Spleen (tissue), 11 donors: ENCODE results near the gene VWA3B. TPM values are rescaled to one million over a fixed set of nuclear protein-coding genes. Genes with fewer than 3 reads are reported as not detected.

ENCODE experiments used
- DNase-seq: peaks from one replicate; pipeline ENCODE4 v3.0.0-alpha.2; 2020
- H3K27ac ChIP-seq, 8 donors: fragments of 200-600 bp; sonication (generic) in 7 of 8; 1 replicate in 4 of 8; 2 replicates in 4 of 8; pipeline versions ENCODE4 v1.5.0 to v1.8.0; 2016 to 2021; ENCODE audit warnings: inconsistent platforms in 4 of 8, mild to moderate bottlenecking in 4 of 8, moderate library complexity in 1 of 8
- H3K27me3 ChIP-seq, 7 donors: fragments of 200-600 bp; sonication (generic) in 6 of 7; replicated peaks in 1 of 7; 1 replicate in 4 of 7; 2 replicates in 3 of 7; pipeline versions ENCODE4 v1.5.0 to v1.8.0; 2016 to 2021; ENCODE audit warnings: inconsistent platforms in 3 of 7, mild to moderate bottlenecking in 1 of 7
- H3K36me3 ChIP-seq, 6 donors: fragments of 200-600 bp; sonication (generic) in 5 of 6; 1 replicate in 4 of 6; 2 replicates in 2 of 6; pipeline versions ENCODE4 v1.5.0 to v1.8.0; 2016 to 2021; ENCODE audit warnings: inconsistent platforms in 2 of 6
- H3K4me1 ChIP-seq, 6 donors: fragments of 200-600 bp; sonication (generic) in 5 of 6; 1 replicate in 3 of 6; 2 replicates in 3 of 6; pipeline versions ENCODE4 v1.5.0 to v1.8.0; 2016 to 2021; ENCODE audit warnings: inconsistent platforms in 3 of 6
- H3K4me3 ChIP-seq, 8 donors: fragments of 200-600 bp; sonication (generic) in 7 of 8; 1 replicate in 4 of 8; 2 replicates in 4 of 8; pipeline versions ENCODE4 v1.5.0 to v1.8.0; 2016 to 2021; ENCODE audit warnings: inconsistent platforms in 4 of 8, mild to moderate bottlenecking in 4 of 8, moderate library complexity in 2 of 8
- H3K9me3 ChIP-seq, 8 donors: fragments of 200-600 bp; sonication (generic) in 7 of 8; 1 replicate in 4 of 8; 2 replicates in 4 of 8; pipeline versions ENCODE4 v1.5.0 to v1.8.0; 2016 to 2021; ENCODE audit warnings: inconsistent platforms in 4 of 8
- POLR2A ChIP-seq, 3 donors: fragments of 450-650 bp; IDR thresholded peaks; one replicate each; pipeline ENCODE4 v1.5.1; 2017; ENCODE audit warnings: antibody characterized with exemption in 3 of 3, mild to moderate bottlenecking in 1 of 3
- POLR2AphosphoS5 ChIP-seq, 3 donors: sonication (generic); formaldehyde crosslinking; IDR thresholded peaks; one replicate each; pipeline ENCODE4 v1.5.1; 2017; ENCODE audit warnings: antibody characterized with exemption in 3 of 3
- WGBS, 5 donors: extraction: QIAGEN DNeasy Blood & Tissue Kit in 3 of 5; methylation state at CpG; one replicate each; pipeline versions ENCODE4 v1.1.5 to v1.1.7; 2013 to 2018; 5-methylcytosine and 5-hydroxymethylcytosine counted together
- intact Hi-C: fragments of 100-400 bp; cut with DNase I; formaldehyde crosslinking; loops from one replicate; pipeline ENCODE4 v1.15.0; 2023; ENCODE audit warnings: low total_unique reads
- polyA plus RNA-seq, 3 donors: library from polyadenylated mRNA; stranded (reverse); fragments of 200-250 nt; gene quantifications; one replicate each; pipeline ENCODE4 v1.2.1, GENCODE V29; 2013
- total RNA-seq, 7 donors: library from RNA; depleted of rRNA in 3 of 7; stranded (reverse); fragments of >200 nt in 3 of 7; fragmentation: NEBNext Ultra II Directional in 4 of 7; extraction: Animal tissue kit (Norgen Biotek cat#: 25700) in 4 of 7; gene quantifications; one replicate each; pipeline versions ENCODE4 v1.1.0 to v1.2.1, GENCODE V29; 2016 to 2021
- TF ChIP-seq, protein P1 (sequence below), 11 experiments: fragments of 200-600 bp in 7 of 11; fragments of 450-650 bp in 4 of 11; sonication (generic) in 4 of 11; IDR thresholded peaks in 8 of 11; conservative IDR thresholded peaks in 3 of 11; 1 replicate in 7 of 11; 2 replicates in 4 of 11; pipeline versions ENCODE4 v1.4.0 to v1.8.0; 2016 to 2021; ENCODE audit warnings: antibody characterized with exemption in 11 of 11, inconsistent platforms in 4 of 11, mild to moderate bottlenecking in 1 of 11
- donor health status: healthy with polysubstance abuse.
- donor health status: DM: no; HTN: no; CAD: no; lungs with moderate emphysema.
- donor health status: DM: no; HTN: no; CAD: no.
- donor health status: Bipolar disorder and iron deficiency.
- donor health status: healthy.
- donor health status: DM: no; HTN: no; CAD: no.
- donor health status: DM: yes; HTN: yes; CAD: no.

Gene VWA3B
- total and polyA plus RNA-seq, 10 donors, result 0.02 to 0.13 TPM; not detected in 8

DNA sequence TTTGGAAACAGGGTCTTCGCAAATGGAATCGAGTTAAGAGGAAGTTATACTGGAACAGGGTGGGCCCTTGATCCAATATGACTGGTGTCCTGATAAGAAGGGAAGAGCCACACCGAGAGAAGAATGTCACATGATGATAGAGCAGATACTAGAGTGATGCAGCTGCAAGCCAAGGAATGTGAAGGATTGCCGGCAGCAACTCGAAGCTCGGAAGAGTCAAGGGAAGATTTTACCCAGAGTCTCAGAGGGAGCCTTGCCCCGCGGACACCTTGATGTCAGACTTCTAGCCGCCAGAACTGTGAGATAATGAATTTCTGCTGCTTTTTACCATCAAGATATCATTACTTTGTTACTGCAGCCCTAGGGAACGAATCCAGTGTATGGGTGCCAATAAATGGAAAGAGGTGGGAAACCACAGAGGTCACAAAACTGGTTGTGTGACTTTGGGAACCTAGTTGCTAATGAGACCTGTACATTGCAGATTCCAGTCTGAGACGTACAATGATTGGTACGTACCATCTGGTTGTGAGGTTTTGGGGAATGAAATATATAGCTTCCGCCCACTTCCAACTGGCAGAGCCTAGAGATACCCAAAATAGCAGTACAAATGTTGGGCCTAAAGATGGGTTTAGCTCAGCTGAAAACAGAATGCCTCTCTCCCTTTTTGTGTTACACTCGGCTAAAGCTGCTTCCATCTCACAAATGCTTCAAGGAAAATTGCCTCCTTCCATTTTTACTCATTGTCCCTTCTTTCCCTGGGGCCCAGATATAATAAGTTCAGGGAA is 28.6 kb upstream of the VWA3B start:
- no peak for TF ChIP-seq POLR2AphosphoS5 (IDR thresholded peaks at IDR 0.05)
- TF ChIP-seq POLR2A (IDR thresholded peaks at IDR 0.05), result no peak
- TF ChIP-seq, protein P1, sequence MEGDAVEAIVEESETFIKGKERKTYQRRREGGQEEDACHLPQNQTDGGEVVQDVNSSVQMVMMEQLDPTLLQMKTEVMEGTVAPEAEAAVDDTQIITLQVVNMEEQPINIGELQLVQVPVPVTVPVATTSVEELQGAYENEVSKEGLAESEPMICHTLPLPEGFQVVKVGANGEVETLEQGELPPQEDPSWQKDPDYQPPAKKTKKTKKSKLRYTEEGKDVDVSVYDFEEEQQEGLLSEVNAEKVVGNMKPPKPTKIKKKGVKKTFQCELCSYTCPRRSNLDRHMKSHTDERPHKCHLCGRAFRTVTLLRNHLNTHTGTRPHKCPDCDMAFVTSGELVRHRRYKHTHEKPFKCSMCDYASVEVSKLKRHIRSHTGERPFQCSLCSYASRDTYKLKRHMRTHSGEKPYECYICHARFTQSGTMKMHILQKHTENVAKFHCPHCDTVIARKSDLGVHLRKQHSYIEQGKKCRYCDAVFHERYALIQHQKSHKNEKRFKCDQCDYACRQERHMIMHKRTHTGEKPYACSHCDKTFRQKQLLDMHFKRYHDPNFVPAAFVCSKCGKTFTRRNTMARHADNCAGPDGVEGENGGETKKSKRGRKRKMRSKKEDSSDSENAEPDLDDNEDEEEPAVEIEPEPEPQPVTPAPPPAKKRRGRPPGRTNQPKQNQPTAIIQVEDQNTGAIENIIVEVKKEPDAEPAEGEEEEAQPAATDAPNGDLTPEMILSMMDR (IDR thresholded peaks at IDR 0.05 in 8 of 11, conservative IDR thresholded peaks at IDR 0.05 in 3 of 11), result no peak
- intact Hi-C loops, result no loop called here
- no peaks in the 10 kb centered on the region for H3K36me3 ChIP-seq
- WGBS, 5 donors, result 92 to 96% (median 93%) methylated on average over 14 of the region's 14 CpGs
- no peaks in the 10 kb centered on the region for H3K27me3 ChIP-seq
- no peak for DNase-seq
- no peak overlapping the region for H3K27ac ChIP-seq
- no peaks in the 10 kb centered on the region for H3K4me1 ChIP-seq
- H3K4me3 ChIP-seq, result no peak overlapping the region
- H3K9me3 ChIP-seq, result no peaks in the 10 kb centered on the region

DNA sequence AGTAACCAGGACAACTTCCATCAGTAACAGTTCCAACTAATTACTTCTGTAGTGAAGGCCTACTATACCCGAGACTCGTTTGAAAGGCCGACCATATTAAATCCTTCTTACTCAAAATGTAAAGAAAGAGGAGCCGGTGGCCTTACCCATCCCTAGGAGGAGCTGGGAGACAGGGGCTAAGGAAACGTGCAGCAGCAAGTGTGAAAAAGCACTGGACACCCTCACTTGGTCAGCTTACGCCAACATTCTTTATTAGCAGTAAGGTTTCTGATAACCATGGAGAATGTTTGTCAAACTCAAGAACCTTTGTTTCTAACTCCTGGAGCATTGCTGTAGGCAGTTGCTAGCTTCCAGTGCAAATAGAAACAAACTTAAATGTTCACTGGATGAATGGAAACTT is 26.7 kb upstream of the VWA3B start:
- DNase-seq, result no peak
- Histone ChIP-seq H3K27ac (no peak overlapping the region), H3K27me3 (no peaks in the 10 kb centered on the region), H3K4me1 (no peaks in the 10 kb centered on the region), H3K4me3 (no peak overlapping the region), H3K36me3 (no peaks in the 10 kb centered on the region), H3K9me3 (no peaks in the 10 kb centered on the region)
- 90 to 97% (median 95%) methylated on average over 6 of the region's 6 CpGs for WGBS, 5 donors
- no peak for TF ChIP-seq POLR2AphosphoS5 (IDR thresholded peaks at IDR 0.05)
- no peak for TF ChIP-seq POLR2A (IDR thresholded peaks at IDR 0.05)
- TF ChIP-seq, protein P1 (IDR thresholded peaks at IDR 0.05 in 8 of 11, conservative IDR thresholded peaks at IDR 0.05 in 3 of 11), result no peak
- intact Hi-C loops, result no loop called here

DNA sequence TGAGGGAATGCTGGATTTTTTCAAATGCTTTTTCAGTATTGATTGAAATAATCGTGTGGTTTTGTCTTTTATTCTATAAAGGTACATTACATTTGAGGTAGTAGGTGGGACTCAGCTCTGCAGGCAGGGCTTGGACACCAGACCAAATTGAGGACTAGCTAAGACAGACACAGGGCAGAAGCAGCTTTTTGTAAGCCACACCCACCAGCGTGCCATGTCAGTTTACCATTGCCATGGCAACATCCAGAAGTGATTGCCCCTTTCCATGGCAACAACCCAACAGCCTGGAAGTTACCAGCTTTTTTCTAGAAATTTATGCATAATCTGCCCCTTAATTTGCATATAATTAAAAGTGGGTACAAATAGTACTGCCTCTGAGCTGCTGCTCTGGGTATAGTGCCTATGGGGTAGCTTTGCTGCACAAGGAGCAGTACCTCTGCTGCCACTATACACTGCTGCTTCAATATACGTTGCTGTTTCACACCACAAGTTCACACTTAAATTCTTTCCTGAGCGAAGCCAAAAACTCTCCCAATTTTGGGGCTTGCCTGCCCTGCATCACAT is 23.6 kb upstream of the VWA3B start:
- no peak for DNase-seq
- Histone ChIP-seq H3K4me3 (no peak overlapping the region), H3K9me3 (no peaks in the 10 kb centered on the region), H3K36me3 (no peaks in the 10 kb centered on the region), H3K4me1 (no peaks in the 10 kb centered on the region), H3K27me3 (no peaks in the 10 kb centered on the region), H3K27ac (no peak overlapping the region)
- TF ChIP-seq POLR2A (IDR thresholded peaks at IDR 0.05) (no peak), POLR2AphosphoS5 (IDR thresholded peaks at IDR 0.05) (no peak)
- TF ChIP-seq, protein P1 (IDR thresholded peaks at IDR 0.05 in 8 of 11, conservative IDR thresholded peaks at IDR 0.05 in 3 of 11), result no peak
- intact Hi-C loops, result no loop called here
- WGBS, 5 donors, result 72 to 83% (median 78%) methylated on average over 4 of the region's 4 CpGs

DNA sequence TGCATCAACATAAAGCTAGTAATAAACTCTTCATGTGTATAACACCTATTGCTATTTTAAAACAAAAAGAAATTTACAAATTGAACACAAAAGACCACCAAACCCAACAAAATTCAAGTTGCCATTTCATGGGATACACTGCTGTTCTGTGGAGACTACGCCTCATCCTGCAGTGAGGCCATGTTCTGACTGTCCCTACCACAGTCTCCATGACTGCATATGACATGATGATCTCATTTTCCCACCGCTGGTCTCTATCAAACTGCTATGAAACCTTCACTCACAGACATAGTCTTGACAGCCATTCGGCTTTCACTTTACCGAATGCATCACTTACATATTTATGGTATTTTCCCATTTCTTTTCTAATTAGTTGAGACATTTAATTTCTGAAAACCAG is 21.2 kb upstream of the VWA3B start:
- no peak overlapping the region for H3K4me3 ChIP-seq
- H3K27me3 ChIP-seq, result no peaks in the 10 kb centered on the region
- H3K4me1 ChIP-seq, result no peaks in the 10 kb centered on the region
- H3K36me3 ChIP-seq, result no peaks in the 10 kb centered on the region
- TF ChIP-seq, protein P1 (IDR thresholded peaks at IDR 0.05 in 8 of 11, conservative IDR thresholded peaks at IDR 0.05 in 3 of 11), result no peak
- no peaks in the 10 kb centered on the region for H3K9me3 ChIP-seq
- 92 to 97% (median 95%) methylated on average over 4 of the region's 4 CpGs for WGBS, 5 donors
- intact Hi-C loops, result no loop called here
- no peak overlapping the region for H3K27ac ChIP-seq
- no peak for DNase-seq
